GM21381 (cell line): ENCODE measurements around the gene CCN2.
"Not testable (repeated sequence)": the region's sequence is repeated elsewhere in the genome, so short reads cannot be mapped to it uniquely, and the experiment has no call there.

Source experiments
- ATAC-seq: cut with Tn5 transposase; IDR thresholded peaks from one replicate; pipeline ENCODE4 v1.9.1; 2021; ENCODE audit warnings: mild to moderate bottlenecking, moderate library complexity; ENCODE audit not compliant: unreplicated experiment

CCN2 gene

DNA sequence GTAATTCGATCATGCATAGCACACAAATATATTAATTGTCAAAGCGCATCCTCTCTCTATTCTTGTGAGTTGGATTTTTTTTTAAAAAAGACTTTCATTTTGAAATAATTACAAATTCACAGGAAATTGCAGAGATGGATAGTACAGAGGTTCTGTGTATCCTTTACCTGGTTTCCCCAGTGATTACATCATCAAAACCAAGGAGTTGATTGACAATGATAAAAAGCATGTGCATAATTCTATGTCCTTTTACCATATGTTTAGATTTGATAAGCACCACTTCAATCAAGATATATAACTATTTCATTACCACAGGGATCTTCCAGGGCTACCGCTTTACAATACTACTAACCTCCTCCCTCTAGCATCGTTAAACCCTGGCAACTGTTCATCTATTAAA, 40.2 kb downstream of the CCN2 start:
- no peak for ATAC-seq

DNA sequence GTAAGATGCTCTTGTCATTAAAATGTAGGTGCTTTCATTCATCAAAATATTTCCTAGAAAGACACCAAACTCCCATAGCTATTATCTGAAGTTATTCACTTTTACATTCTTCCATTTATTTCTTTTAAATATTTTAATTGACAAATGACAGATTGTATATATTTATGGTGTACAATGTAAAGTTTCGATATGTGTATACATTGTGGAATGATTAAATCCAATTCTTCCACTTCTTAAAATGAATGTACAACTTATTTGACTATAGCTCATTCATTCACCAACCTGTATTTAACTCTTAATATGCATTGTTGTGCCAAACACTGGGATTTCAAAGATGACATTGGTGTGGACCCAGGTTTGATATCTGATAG, 41.0 kb downstream of the CCN2 start:
- no peak for ATAC-seq

DNA sequence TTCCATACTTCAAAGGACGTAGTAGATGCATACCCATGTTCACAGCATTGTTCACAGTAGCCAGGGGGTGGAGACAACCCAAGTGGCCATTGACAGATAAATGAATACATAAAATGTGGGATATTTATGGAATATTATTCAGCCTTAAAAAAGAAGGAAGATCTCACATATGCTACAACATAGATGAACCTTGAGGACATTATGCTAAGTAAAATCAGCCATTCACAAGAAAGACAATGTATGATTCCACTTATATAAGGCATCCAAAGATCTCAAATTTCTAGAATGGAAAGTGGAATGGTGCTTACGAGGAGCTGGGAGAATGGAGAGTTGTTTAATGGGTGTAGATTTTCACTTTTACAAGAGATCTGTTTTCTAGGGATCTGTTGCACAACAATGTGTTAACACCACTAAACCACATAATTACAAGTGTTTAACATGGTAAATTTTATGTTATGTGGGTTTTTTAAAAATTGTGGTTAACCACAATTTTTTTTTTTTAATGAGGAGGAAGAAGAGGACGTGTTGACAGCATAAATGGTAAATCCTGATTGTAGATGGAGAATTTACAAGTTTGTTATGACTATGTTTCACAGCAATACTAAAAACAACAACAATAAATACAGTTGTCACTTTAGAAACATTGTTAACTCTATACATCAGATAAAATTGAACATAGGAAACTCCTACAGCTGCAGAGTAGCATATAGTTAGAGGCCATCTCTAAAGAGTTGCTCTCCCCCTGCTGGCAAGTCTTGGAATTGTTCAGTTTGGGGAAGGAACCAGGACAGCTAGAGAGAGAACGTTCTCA, 41.6 kb downstream of the CCN2 start:
- peak; percentile 98 for ATAC-seq

DNA sequence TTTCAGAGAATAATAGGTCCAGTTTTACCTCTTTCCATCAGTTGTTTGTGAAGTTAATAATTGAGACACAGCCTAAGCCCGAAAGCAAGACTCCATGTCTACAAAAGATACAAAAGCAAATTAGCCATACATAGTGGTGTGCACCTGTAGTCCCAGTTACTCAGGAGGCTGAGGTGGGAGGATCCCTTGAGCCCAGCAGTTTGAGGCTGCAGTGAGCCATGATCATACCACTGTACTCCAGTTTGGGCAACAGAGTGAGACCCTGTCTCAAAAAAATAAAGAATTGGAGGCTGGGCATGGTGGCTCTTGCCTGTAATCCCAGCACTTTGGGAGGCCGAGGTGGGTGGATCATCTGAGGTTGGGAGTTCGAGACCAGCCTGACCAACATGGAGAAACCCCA, 42.4 kb downstream of the CCN2 start:
- not testable (repeated sequence) for ATAC-seq

DNA sequence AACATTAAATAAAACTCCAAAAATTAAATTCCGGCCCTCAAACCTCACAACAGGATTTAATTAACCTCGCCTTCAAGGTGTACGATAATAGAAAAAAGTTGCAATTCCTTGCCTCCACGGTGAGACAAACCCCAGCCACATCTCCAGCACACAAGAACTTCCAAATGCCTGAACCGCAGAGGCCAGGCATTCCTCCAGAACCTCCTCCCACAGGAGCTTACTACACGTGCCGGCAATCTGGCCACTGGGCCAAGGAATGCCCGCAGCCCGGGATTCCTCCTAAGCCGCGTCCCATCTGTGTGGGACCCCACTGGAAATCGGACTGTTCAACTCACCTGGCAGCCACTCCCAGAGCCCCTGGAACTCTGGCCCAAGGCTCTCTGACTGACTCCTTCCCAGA, 47.4 kb downstream of the CCN2 start:
- not testable (repeated sequence) for ATAC-seq

DNA sequence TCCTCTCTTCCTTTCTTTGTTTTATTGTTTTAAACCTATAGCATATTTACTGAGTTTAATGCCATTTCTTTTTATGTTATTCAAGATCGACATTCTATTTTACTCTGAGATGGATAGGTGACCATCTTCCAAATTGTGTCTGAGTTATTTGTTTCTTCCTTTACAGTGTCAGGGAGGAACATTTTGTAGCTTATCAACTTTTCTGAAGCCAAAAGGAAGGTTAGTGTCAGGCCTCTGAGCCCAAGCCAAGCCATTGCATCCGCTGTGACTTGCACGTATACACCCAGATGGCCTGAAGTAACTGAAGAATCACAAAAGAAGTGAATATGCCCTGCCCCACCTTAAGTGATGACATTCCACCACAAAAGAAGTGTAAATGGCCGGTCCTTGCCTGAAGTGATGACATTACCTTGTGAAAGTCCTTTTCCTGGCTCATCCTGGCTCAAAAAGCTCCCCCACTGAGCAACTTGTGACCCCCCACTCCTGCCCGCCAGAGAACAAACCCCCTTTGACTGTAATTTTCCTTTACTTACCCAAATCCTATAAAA, 49.8 kb downstream of the CCN2 start:
- ATAC-seq = not testable (repeated sequence)

DNA sequence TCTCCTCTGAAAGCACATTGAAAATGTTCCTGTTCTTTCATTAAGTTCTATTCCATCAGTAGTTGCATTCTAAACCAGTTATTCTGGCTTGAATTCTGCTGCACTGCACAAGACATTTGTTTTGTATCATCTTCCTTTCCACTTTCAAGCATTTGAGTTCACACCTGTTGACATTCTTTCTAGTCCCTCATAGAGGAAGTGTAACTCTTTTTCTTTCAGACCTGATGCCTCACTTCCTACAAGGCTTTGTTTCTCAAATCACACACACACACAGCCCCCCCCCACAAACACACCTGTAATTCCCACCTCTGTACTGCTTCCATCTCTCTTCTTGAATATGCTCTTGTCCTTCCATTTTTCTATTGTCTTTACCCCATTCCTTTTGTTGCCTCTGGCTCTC, 50.9 kb downstream of the CCN2 start:
- ATAC-seq = no peak

DNA sequence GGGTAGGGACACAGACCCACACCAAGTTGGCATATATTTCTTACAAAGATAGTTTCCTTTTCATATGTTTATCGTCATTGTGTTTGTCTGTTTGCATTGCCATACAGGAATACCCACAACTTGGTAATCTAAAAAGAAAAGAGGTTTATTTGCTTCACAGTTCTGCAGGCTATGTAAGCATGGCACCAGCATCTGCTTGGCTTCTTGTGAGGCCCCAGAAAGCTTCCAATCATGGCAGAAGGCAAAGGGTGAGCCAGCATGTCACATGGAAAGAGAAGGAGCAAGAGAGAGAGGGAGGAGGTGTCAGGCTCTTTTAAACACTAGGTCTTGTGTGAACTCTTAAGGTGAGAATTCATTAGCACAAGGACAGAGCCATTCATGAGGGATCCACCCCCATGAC, 52.5 kb downstream of the CCN2 start:
- no peak for ATAC-seq
